SKM-1 treated with dmso at 0.1 percent for 144 hours (cell line): ENCODE measurements around the gene PRKD2.
"Not testable (repeated sequence)": the region's sequence is repeated elsewhere in the genome, so short reads cannot be mapped to it uniquely, and the experiment has no call there.

Experiments used
- DNase-seq: peaks from one replicate; lab custom pipeline; 2025; ENCODE audit not compliant: unreplicated experiment; lab: John Stamatoyannopoulos, UW

Gene PRKD2

GRCh38 chr19:46712768-46713338, 4.1 kb downstream of the PRKD2 start:
- DNase-seq, result not testable (repeated sequence)

- no peak for DNase-seq
These were observed 6.2 kb downstream of the PRKD2 start for GRCh38 chr19:46710687-46711086.

GRCh38 chr19:46704379-46705076, 12.4 kb downstream of the PRKD2 start:
- peak; percentile 2 for DNase-seq

GRCh38 chr19:46700704-46701103, 16.2 kb downstream of the PRKD2 start:
- DNase-seq, result no peak

- DNase-seq, result no peak
These were observed 18.3 kb downstream of the PRKD2 start for GRCh38 chr19:46698395-46699321.

GRCh38 chr19:46697204-46697960, 19.5 kb downstream of the PRKD2 start:
- DNase-seq, result no peak

- DNase-seq, result no peak
These were observed 20.1 kb downstream of the PRKD2 start for GRCh38 chr19:46696866-46697203.

- no peak for DNase-seq
These were observed 20.9 kb downstream of the PRKD2 start for GRCh38 chr19:46696052-46696451.

GRCh38 chr19:46693760-46694159, 23.2 kb downstream of the PRKD2 start:
- DNase-seq, result no peak

GRCh38 chr19:46692918-46693722, 23.8 kb downstream of the PRKD2 start:
- DNase-seq, result no peak

- DNase-seq, result no peak
These were observed 25.0 kb downstream of the PRKD2 start for GRCh38 chr19:46691948-46692347.

GRCh38 chr19:46691104-46691503, 25.8 kb downstream of the PRKD2 start:
- no peak for DNase-seq

GRCh38 chr19:46689358-46689757, 27.6 kb downstream of the PRKD2 start:
- no peak for DNase-seq

- DNase-seq, result no peak
These were observed 29.3 kb downstream of the PRKD2 start for GRCh38 chr19:46687438-46688145.

- DNase-seq, result no peak
These were observed 31.7 kb downstream of the PRKD2 start for GRCh38 chr19:46685189-46685588.

- DNase-seq, result no peak
These were observed 38.7 kb downstream of the PRKD2 start for GRCh38 chr19:46678110-46678732.

GRCh38 chr19:46674416-46675178, 42.3 kb downstream of the PRKD2 start:
- no peak for DNase-seq

- no peak for DNase-seq
These were observed 46.1 kb downstream of the PRKD2 start for GRCh38 chr19:46670813-46671212.

GRCh38 chr19:46668662-46669061, 48.3 kb downstream of the PRKD2 start:
- no peak for DNase-seq
